HEK293 (cell line): Measurements from ENCODE around the gene PAX3.

Experiments used
- CTCF ChIP-seq: fragments of 450-650 bp; formaldehyde crosslinking; IDR thresholded peaks from 2 replicates; pipeline ENCODE4 v1.5.1; 2016; ENCODE audit warnings: missing biosample characterization, missing genetic modification characterization
- GLI2 ChIP-seq: fragments of 450-650 bp; formaldehyde crosslinking; IDR thresholded peaks from 2 replicates; pipeline ENCODE4; 2017; ENCODE audit warnings: missing biosample characterization, missing genetic modification characterization, low read depth, borderline replicate concordance
- MEIS1 ChIP-seq: sonication (generic); formaldehyde crosslinking; IDR thresholded peaks from 2 replicates; pipeline ENCODE4 v1.8.1; 2022; ENCODE audit warnings: missing genetic modification reagents, mild to moderate bottlenecking, borderline replicate concordance
- REST ChIP-seq: fragments of 450-650 bp; formaldehyde crosslinking; IDR thresholded peaks from 2 replicates; pipeline ENCODE4 v1.5.1; 2016; ENCODE audit warnings: missing biosample characterization, missing genetic modification characterization
- ZFHX2 ChIP-seq: fragments of 450-650 bp; formaldehyde crosslinking; conservative IDR thresholded peaks from 2 replicates; pipeline ENCODE4 v1.5.1; 2016; ENCODE audit warnings: missing biosample characterization, missing genetic modification characterization
- ZNF221 ChIP-seq: fragments of 450-650 bp; formaldehyde crosslinking; IDR thresholded peaks from 2 replicates; pipeline ENCODE4 v1.5.1; 2017; ENCODE audit warnings: missing biosample characterization, missing genetic modification characterization, borderline replicate concordance
- ZNF404 ChIP-seq: fragments of 450-650 bp; formaldehyde crosslinking; IDR thresholded peaks from 2 replicates; pipeline ENCODE4 v1.5.1; 2017; ENCODE audit warnings: missing biosample characterization, missing genetic modification characterization
- ZNF423 ChIP-seq: fragments of 450-650 bp; formaldehyde crosslinking; IDR thresholded peaks from 2 replicates; pipeline ENCODE4 v1.5.1; 2016; ENCODE audit warnings: missing biosample characterization, missing genetic modification characterization
- ZNF768 ChIP-seq: fragments of 450-650 bp; formaldehyde crosslinking; IDR thresholded peaks from 2 replicates; pipeline ENCODE4 v1.5.1; 2018; ENCODE audit warnings: missing biosample characterization, mild to moderate bottlenecking, missing genetic modification characterization

GRCh38 chr2:222307978-222308730, 9.4 kb upstream of the PAX3 start:
- no peak for TF ChIP-seq CTCF (tag by site-specific recombination)
- no peak for TF ChIP-seq ZNF404 (tag by site-specific recombination)
- no peak for TF ChIP-seq ZNF221
- TF ChIP-seq ZNF768 (tag by site-specific recombination): no peak
- TF ChIP-seq ZFHX2 (tag by site-specific recombination): no peak
- TF ChIP-seq GLI2 (tag by site-specific recombination): no peak
- TF ChIP-seq ZNF423 (tag by site-specific recombination): no peak
- no peak for TF ChIP-seq REST (tag by site-specific recombination)
- TF ChIP-seq MEIS1 (CRISPR knock-in tag): no peak
